ENCODE data around the gene FBXO10. TPM values are rescaled to one million over a fixed set of nuclear protein-coding genes. Genes with fewer than 3 reads are reported as not detected.

FBXO10 gene
- total RNA-seq, 4 donors from 2014 or later, result 5.1 to 10.5 (median 7.2) TPM

GRCh38 chr9:37464426-37465248, 111.5 kb downstream of the FBXO10 start:
- H3K9me3 ChIP-seq, result no peaks in the 10 kb centered on the region
- peak; percentile 18 for TF ChIP-seq POLR2AphosphoS5 (IDR thresholded peaks at IDR 0.05)
- no peak for TF ChIP-seq EP300 (IDR thresholded peaks at IDR 0.05)
- no peak for TF ChIP-seq CTCF (IDR thresholded peaks at IDR 0.05)
- TF ChIP-seq POLR2A (IDR thresholded peaks at IDR 0.05), result peak; percentile 46 to 49
- H3K4me1 ChIP-seq, result peaks cover 0 to 60% (median 21%) of the 10 kb centered on the region in 3 donors
- peak overlapping the region; percentile 70 to 92 for H3K4me3 ChIP-seq
- WGBS, 2 donors (ENCODE audit: low coverage in 1 of 2), result 1 to 2% methylated on average over 6 to 10 of the region's 47 CpGs
- peak; percentile 49 for ATAC-seq
- peak overlapping the region; percentile 93 to 100 (median 99) for H3K27ac ChIP-seq
- H3K27me3 ChIP-seq, result no peaks in the 10 kb centered on the region
- no peaks in the 10 kb centered on the region for H3K36me3 ChIP-seq

DNA sequence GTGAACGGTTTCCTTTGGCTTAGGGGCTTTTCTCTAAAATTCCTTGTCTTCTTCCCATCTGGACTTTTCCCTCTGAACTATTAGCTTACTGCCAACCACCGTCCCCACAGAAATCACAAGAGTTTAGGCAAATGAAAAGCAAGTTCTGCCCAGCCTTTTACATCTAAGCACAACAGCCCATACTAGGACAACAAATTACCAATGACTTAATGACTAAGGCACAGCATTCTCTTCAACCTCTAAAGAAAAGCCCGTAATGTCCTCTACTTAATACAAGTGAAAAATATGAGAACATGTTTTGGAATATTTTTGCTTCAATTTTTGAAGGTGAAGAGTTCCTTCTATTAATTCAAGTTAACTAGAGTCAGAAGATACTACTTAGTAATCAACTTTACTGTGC, 112.2 kb downstream of the FBXO10 start:
- WGBS, 2 donors (ENCODE audit: low coverage in 1 of 2), result 19 to 33% methylated on average over 2 to 3 of the region's 3 CpGs
- H3K27ac ChIP-seq, result peak overlapping the region; percentile 93 to 100 (median 99)

More for the DNA sequence above, 112.2 kb downstream of the FBXO10 start:
- Histone ChIP-seq H3K36me3 (no peaks in the 10 kb centered on the region), H3K9me3 (no peaks in the 10 kb centered on the region), H3K4me3 (peak overlapping the region; percentile 70 to 92), H3K4me1 (peaks cover 0 to 60% (median 21%) of the 10 kb centered on the region in 3 donors), H3K27me3 (no peaks in the 10 kb centered on the region)
- no peak for ATAC-seq
- TF ChIP-seq CTCF (IDR thresholded peaks at IDR 0.05), result no peak
- no peak for TF ChIP-seq EP300 (IDR thresholded peaks at IDR 0.05)
- TF ChIP-seq POLR2AphosphoS5 (IDR thresholded peaks at IDR 0.05), result no peak
- no peak for TF ChIP-seq POLR2A (IDR thresholded peaks at IDR 0.05)

Other genes with a start within 250 kb of the FBXO10 start
- gene GRHPR, start 153.7 kb downstream of the FBXO10 start, total RNA-seq, result 100 to 1,000 TPM; 119 to 144 (median 134) TPM
- 10 to 100 TPM; 12.3 to 15.8 (median 13.5) TPM for gene ZBTB5, start 110.9 kb downstream of the FBXO10 start, total RNA-seq
- 10 to 100 TPM; 22.3 to 44.0 (median 25.4) TPM for gene POLR1E, start 90.4 kb downstream of the FBXO10 start, total RNA-seq
- 10 to 100 TPM; 46.8 to 85.6 (median 82.5) TPM for gene TOMM5, start 16.2 kb upstream of the FBXO10 start, total RNA-seq
- gene FRMPD1, start 74.6 kb upstream of the FBXO10 start, total RNA-seq, result under 1 TPM in 1 of 4 donors, not detected in 3; 0.27 TPM
- 1 to 10 TPM; 6.3 to 8.6 (median 7.2) TPM for gene TRMT10B, start 177.4 kb upstream of the FBXO10 start, total RNA-seq
- gene EXOSC3, start 208.7 kb upstream of the FBXO10 start, total RNA-seq, result 10 to 100 TPM; 31.0 to 73.3 (median 49.5) TPM
- gene DCAF10, start 224.4 kb upstream of the FBXO10 start, total RNA-seq, result 10 to 100 TPM; 20.6 to 37.4 (median 30.1) TPM